HG03521 (cell line): Measurements from ENCODE around the gene ANKRD22.

Experiments
- ATAC-seq: cut with Tn5 transposase; IDR thresholded peaks from one replicate; pipeline ENCODE4 v1.9.1; 2021; ENCODE audit warnings: mild to moderate bottlenecking, moderate library complexity; ENCODE audit not compliant: unreplicated experiment

Gene ANKRD22

GRCh38 chr10:88803641-88804040 lies 48.0 kb downstream of the ANKRD22 start:
- ATAC-seq = no peak

- ATAC-seq = no peak
These were observed 48.9 kb downstream of the ANKRD22 start, which contains the start of gene LIPM for GRCh38 chr10:88802523-88803285. TSS of gene LIPM (plus strand) at chr10:88802730. CDS start at chr10:88802897, 167 bp downstream.

- ATAC-seq = no peak
These were observed 51.2 kb downstream of the ANKRD22 start for GRCh38 chr10:88800152-88801125.

DNA sequence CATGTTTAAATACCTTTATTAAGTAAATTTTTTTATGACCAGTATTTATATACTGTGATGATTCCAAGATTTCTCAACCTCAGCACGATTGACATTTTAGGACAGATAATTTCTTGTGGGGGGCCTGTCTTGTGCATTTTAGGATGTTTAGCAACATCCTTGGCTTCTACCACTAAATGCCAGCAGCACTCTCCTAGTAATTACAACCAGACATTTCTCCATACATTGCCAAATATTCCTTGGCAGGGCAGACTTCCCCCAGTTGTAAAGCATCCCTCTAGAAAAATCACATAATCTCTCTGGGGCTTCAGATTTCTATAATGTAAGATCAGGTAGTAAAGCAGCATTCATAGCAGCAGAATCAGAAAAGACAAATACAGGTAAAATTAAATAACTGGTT lies 56.9 kb downstream of the ANKRD22 start:
- ATAC-seq = no peak

- no peak for ATAC-seq
These were observed 57.8 kb downstream of the ANKRD22 start for GRCh38 chr10:88793712-88794299.

DNA sequence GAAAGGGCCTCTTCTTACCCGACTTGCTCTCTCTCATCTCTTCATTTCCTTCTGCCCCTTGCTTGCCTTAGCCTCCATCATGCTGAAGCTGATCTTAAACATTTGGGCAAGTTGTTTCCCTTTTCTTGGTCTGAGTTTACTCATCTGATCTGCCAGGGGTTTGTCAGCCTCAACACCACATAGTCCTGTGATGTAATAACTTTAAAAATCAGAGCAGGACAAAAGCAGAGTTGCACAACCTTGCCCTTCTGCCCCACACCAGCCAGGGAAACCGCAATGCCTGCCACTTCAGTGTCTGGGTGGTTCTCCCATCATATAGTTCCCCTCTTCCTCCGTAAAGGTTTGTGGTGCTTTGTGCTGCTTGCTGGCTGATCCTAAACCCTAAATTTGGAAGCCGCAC lies 59.0 kb downstream of the ANKRD22 start:
- ATAC-seq = no peak

DNA sequence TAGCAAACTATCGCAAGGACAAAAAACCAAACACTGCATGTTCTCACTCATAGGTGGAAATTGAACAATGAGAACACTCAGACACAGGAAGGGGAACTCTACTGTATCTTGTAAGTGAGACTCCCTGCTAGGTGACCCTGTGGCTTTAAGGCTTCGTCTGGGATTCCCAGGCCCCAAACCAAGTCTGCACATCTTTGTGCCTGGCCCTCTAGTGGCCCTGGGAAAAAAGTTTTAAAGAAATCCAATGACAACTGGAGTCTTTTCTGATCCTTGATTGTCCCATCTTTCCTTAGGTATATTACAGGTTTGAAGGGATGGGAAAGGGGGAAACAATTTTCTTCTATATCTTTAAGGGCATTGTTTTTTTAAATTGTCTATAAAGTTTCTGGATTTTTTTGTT lies 59.7 kb downstream of the ANKRD22 start:
- ATAC-seq = no peak

DNA sequence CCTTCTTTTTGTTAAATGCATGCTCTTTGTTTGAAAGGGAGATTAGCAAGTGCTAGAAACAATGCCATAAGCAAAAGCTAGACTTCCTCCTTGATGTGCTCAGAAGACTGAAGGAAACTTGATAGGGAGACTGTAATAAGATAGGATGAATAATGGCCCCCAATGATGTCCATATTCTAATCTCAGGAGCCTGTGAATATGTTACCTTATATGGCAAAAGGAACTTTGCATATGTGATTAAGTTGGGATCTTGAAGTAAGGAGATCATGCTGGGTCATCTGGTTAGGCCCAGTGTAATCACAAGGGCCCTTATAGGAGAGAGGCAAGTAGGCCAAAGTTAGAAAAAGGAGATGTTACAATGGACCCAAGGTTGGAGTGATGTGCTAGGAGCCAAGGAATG lies 62.7 kb downstream of the ANKRD22 start:
- no peak for ATAC-seq

DNA sequence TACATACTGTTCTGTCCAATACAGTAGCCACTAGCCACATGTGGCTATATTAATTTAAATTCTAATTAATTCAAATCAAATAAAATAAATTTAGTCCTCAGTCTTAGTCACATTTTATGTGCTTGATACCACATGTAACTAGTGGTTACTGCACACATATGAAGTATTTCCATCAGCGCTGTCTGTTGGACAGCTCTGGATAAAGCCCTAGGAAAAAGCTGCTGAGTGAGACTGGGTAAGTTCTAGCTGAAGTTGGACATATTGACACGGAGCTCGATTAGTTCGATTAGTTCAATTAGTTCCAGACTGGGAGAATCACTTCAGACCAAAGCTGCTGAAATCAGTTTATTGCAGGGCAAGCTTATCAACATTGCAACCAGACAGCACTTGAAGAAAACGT lies 64.2 kb downstream of the ANKRD22 start:
- ATAC-seq = no peak

DNA sequence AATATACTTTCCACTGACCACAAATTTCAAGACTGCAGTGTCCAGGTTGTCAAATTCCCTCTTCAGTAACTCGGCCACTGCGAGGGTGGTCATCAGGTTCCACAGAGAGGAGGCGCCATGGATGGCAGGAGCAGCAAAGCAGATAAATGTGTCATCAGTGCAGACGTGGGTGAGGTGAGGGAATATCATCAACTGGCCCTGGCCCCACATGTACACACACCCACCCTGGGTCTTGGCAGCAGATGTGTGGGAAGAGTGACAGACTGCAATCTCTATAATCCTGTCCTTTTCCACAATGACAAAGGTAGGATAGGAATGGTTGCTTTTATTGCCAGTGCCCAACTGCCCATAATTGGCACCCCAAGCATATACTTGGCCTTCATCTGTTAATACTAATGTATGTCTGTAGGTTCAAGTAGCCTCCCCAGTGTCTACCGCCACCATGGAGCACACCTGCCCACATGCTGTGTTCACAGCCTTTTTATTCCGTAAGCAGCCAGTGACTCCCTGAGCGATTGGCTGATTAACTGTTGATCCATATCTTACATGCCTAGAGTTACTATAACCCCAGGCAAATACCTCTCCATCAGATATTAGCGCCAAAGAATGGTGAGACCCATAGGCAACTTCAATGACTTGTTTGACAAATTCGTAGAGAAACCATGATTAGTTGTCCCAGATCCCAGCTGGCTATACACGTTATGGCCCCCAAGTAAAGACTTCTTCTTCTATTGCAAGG lies 65.4 kb downstream of the ANKRD22 start:
- ATAC-seq = no peak

DNA sequence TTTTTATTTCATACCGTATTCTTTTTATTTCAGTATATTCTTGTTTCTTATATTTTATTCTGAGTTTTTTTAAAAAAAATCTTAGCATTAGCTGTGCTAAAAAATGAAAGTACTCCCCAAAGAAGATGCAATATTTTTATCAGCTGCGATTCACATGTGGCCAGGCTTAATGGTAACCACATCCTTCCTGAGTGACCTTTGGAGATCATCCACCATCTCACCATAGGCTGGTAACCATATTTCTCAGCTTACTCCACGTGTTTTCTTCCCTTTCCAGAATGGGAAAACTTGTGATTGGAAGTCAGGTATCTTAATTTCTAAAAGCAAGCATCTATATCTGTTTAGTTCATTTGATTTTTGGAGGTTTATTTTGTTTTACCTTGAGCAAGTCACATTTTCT lies 67.9 kb downstream of the ANKRD22 start:
- ATAC-seq = no peak

DNA sequence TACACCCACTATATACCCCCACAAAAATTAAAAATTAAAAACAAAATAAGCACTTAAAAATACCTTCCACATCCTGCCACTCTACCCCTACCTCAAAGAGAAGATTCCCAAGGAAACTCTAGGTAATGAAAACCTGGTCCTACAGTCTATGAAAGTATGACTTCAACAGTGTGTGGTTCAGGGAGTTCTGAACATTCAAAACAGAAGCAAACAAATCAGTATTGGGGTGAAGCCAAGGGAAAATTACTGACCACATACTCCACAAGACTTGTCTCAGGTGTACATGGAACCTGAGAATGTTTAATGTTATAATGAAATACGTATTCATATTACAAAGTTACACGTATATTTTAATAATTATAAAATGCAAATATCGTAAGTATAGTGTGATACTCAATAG lies 69.4 kb downstream of the ANKRD22 start:
- ATAC-seq = no peak

GRCh38 chr10:88781206-88781605 lies 70.4 kb downstream of the ANKRD22 start:
- ATAC-seq = no peak
